Spleen (tissue), 7 donors: Measurements from ENCODE around the gene KLK3.

Experiments used
- CTCF ChIP-seq, 11 experiments: fragments of 200-600 bp in 7 of 11; fragments of 450-650 bp in 4 of 11; sonication (generic) in 4 of 11; IDR thresholded peaks in 8 of 11; conservative IDR thresholded peaks in 3 of 11; 1 replicate in 7 of 11; 2 replicates in 4 of 11; pipeline versions ENCODE4 v1.4.0 to v1.8.0; 2016 to 2021; ENCODE audit warnings: antibody characterized with exemption in 11 of 11, inconsistent platforms in 4 of 11, mild to moderate bottlenecking in 1 of 11
- POLR2AphosphoS5 ChIP-seq, 3 donors: sonication (generic); formaldehyde crosslinking; IDR thresholded peaks; one replicate each; pipeline ENCODE4 v1.5.1; 2017; ENCODE audit warnings: antibody characterized with exemption in 3 of 3
- donor health status: DM: no; HTN: no; CAD: no; lungs with moderate emphysema.
- donor health status: DM: no; HTN: no; CAD: no.
- donor health status: DM: no; HTN: no; CAD: no.

GRCh38 chr19:50830266-50831025 is 24.3 kb upstream of the KLK3 start:
- TF ChIP-seq CTCF (IDR thresholded peaks at IDR 0.05 in 8 of 11, conservative IDR thresholded peaks at IDR 0.05 in 3 of 11), result no peak
- TF ChIP-seq POLR2AphosphoS5 (IDR thresholded peaks at IDR 0.05), result no peak
